Testis (tissue), 2 donors: ENCODE measurements around the gene TEX2.

Experiments
- POLR2A ChIP-seq: fragments of 450-650 bp; IDR thresholded peaks from one replicate; pipeline ENCODE4 v1.6.1; 2017; ENCODE audit warnings: antibody characterized with exemption, mild to moderate bottlenecking, moderate library complexity
- TF ChIP-seq, protein P1 (sequence below), 3 experiments: fragments of 450-650 bp in 2 of 3; fragments of 200-600 bp in 1 of 3; sonication (generic) in 1 of 3; IDR thresholded peaks; one replicate each; pipeline ENCODE4 v1.5.1; 2016 to 2019; ENCODE audit warnings: antibody characterized with exemption in 3 of 3, mild to moderate bottlenecking in 2 of 3, moderate library complexity in 1 of 3

DNA sequence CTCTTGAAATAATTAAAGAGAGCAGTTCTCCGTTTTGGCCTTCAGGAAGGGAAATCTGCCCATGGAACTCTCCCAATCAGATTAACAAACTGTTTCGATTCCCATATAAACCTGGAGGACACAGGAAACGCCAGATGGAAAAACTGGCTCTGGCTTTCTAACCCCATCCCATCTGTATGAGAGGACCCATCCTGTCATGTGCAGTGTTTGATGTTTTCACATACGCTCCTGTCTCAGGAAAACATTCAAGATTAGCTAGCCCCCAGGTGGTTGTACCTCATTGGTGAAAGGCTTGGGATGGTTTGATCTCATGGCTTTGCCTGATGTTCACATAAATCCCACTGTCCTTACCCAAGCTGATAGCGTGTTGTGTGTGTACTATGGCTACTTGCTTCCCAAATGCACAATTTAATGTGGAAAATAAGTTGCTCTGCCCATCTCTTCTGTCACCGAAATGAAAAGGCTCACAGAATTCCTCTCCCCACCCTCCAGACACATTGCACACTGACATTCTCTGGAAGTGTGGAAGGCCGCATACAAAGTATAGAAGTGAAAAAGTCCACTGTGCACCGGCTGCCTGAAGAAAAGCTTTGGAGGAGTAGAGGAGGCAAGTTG lies 114.9 kb downstream of the TEX2 start:
- TF ChIP-seq, protein P1, sequence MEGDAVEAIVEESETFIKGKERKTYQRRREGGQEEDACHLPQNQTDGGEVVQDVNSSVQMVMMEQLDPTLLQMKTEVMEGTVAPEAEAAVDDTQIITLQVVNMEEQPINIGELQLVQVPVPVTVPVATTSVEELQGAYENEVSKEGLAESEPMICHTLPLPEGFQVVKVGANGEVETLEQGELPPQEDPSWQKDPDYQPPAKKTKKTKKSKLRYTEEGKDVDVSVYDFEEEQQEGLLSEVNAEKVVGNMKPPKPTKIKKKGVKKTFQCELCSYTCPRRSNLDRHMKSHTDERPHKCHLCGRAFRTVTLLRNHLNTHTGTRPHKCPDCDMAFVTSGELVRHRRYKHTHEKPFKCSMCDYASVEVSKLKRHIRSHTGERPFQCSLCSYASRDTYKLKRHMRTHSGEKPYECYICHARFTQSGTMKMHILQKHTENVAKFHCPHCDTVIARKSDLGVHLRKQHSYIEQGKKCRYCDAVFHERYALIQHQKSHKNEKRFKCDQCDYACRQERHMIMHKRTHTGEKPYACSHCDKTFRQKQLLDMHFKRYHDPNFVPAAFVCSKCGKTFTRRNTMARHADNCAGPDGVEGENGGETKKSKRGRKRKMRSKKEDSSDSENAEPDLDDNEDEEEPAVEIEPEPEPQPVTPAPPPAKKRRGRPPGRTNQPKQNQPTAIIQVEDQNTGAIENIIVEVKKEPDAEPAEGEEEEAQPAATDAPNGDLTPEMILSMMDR (IDR thresholded peaks at IDR 0.05) = no peak
- no peak for TF ChIP-seq POLR2A
